Stimulated activated CD8-positive, alpha-beta memory T cell treated with anti-CD3 and anti-CD28 coated beads, Interleukin-12 subunit alpha, Interleukin-12 subunit beta, amount 100 ng/mL, for 1 hour (primary cell): Measurements from ENCODE around the gene FIGNL1.
A peak's percentile ranks its signal among the peaks of the same experiment; 100 is the strongest.

Experiments used
- DNase-seq: peaks from one replicate; pipeline ENCODE4 v3.0.0-alpha.2; 2020; ENCODE audit warnings: low read depth

FIGNL1 gene

GRCh38 chr7:50426280-50427045 is 23.7 kb downstream of the FIGNL1 start:
- DNase-seq: no peak

DNA sequence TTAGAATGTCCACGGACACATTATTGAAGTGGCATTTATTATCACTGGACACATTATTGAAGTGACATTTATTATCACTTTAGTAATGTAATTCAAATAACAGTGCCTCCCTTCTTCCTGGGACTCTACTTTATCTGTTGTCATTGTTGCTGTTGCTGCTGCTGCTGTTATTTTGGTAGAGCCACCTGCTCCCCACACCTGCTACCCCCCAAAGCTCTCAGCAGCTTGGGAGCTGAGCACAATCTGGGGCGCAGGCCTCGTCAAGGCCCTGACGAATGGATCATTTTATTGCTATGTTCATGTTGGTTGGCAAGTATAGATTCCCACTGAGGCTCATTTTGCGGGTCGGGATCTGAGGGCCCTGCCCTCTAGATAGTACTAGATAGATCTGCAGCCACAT is 24.8 kb downstream of the FIGNL1 start:
- DNase-seq: no peak

GRCh38 chr7:50423860-50424259 is 26.3 kb downstream of the FIGNL1 start:
- DNase-seq: no peak

DNA sequence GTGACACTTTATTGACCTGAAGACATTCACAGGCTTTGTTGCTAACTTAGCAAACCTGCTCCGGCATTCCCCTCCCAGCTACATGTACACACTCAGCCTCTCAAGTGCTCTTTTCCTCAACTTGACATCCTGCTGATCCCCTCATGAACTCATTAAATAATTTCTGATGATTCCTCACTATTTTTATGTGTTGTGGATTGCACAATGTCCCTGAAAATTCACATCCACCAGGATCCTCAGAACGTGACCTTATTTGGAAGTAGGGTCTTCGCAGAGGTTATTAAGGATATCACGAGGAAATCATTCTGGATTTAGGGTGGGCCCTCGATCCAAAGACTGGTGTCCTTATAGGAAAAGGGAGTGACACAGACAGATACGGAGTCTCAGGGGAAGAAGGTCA is 27.3 kb downstream of the FIGNL1 start:
- no peak for DNase-seq

DNA sequence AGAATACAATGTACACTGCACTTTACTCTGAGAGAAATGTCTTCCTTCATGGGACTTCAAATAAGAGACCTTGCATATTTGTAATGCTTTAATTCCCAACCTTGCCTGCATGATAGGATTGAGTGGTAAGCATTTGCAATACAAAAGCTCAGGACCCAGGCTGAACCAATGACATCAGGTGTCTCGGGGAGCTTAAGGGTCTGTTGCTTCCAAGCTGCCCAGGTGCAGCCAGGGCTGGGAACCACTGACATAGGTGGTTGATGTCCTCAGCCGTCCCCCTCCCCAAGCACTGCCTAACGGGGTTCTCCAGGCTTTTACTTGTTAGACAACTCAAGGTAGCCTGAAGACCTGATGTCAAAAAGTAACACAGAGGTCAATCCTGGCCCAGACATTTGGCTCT is 29.1 kb downstream of the FIGNL1 start:
- no peak for DNase-seq

DNA sequence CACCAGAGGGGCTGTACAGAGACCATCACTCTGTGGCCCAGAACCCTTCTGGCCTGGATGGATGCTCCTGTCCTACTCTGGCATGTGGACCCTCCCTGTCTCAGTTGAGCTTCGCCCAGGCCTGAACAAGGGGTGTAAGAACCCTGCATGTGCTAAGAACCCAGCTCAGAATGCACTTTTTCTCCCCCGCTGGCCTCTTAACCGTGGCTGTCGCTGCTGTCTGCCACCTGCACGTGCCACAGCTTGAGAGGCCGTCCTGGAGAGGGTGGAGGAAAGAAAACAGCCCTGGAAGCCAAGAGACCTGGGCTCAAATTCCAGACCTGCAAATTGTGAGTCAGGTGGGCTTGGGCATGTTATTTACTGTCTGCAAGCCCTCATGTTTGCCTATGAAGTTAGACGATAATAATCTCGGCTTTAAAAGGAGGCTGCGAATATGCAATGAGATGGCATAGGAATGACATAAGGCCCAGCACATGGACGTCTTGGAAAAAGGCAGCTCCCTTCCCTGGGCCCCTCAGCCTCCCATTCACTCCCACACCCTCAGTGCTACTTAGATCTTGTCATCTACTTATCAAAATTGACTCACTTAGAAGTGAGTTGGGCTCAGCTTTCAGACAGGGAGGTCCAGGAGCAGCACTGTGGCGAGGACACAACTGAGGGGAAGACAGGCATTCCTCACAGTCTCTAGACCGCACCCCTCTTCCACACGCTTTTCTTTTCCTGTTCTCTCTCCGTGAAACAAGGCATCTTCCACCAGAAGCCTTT is 31.4 kb downstream of the FIGNL1 start:
- DNase-seq: no peak

DNA sequence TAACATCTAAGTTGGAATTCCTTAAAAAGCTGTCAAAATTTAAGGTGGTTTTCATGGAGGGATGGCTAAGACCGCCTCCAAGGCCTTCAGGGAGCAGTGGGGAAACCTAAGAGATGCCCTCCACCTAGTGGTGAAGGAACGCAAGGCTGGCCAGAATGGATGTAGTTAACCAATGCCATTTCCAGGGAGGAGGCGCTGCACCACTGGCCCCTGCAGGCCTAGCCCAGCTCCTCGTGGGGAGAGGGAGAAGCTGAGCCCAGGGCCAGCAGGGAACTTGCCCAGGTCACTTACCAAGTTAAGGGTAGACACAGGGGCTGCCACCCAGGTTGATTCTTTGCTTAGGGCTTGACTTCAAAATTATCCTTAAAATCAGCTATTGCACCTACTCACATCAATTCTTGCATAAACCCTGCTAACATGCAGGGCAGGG is 32.0 kb downstream of the FIGNL1 start:
- peak; percentile 54 for DNase-seq

- no peak for DNase-seq
These were observed 33.5 kb downstream of the FIGNL1 start for GRCh38 chr7:50416527-50417182.

DNA sequence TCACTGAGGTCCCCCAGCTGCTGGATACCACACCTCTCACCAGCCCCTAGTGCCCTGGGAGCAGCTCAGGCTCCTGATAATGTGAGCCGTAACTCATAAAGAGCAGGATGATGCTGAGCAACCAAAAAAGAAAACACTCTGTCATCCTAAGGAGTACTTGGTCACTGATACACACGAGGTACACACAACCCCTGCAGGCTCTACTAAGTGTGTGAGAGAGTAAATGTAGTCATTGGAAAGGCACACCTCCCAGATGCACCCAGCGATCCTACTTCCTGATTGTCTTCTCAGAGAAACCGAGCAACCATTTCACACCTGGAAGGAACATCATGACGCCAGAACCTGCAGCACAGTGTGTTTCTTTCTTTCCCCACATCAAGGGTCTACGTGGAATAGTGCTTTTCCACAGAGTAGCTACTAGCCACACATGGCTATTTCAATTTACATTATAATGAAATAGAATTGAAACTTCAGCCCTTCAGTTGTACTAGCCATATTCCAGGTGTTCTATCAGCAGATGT is 34.2 kb downstream of the FIGNL1 start:
- DNase-seq: no peak

- DNase-seq: no peak
These were observed 36.6 kb downstream of the FIGNL1 start for GRCh38 chr7:50413561-50413960.

DNA sequence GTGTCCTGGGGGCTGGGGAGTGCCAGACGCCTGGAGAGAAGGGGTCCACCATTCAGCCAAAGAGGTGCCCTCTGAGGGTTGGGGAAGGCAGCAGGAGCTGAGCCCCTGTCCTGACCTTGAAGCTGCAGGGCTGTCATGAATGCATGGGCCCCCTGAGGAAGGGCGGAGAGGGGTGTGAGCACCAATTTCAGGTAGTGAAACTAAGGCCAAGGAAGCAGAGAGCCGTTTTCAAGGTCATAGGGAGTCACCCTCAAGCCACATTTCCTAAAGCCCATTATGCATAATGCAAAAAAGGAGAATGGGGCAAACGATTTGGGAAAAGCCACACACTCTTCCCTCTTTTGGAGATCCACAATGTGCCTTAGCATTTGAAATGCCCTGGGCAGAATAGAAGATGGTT is 37.2 kb downstream of the FIGNL1 start:
- no peak for DNase-seq

DNA sequence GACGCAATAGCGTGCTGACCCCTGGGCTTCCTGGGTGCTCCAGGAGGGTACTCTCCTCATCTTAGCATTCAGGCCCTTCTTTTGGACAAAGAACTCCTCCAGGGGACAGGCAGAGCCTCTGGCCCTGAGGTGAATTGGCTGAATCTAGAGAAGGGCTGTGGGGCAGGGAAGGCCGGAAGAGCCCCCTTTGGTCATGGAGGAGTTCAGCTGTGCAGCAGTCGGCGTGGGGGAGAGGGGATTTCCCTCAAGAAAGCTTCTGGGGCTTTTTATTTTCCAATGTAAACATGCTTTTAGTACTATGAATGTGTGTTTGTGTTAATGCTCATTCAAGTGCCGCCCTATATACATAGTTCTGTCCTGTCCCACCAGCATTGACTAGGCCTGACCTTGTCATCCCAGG is 38.8 kb downstream of the FIGNL1 start:
- no peak for DNase-seq

DNA sequence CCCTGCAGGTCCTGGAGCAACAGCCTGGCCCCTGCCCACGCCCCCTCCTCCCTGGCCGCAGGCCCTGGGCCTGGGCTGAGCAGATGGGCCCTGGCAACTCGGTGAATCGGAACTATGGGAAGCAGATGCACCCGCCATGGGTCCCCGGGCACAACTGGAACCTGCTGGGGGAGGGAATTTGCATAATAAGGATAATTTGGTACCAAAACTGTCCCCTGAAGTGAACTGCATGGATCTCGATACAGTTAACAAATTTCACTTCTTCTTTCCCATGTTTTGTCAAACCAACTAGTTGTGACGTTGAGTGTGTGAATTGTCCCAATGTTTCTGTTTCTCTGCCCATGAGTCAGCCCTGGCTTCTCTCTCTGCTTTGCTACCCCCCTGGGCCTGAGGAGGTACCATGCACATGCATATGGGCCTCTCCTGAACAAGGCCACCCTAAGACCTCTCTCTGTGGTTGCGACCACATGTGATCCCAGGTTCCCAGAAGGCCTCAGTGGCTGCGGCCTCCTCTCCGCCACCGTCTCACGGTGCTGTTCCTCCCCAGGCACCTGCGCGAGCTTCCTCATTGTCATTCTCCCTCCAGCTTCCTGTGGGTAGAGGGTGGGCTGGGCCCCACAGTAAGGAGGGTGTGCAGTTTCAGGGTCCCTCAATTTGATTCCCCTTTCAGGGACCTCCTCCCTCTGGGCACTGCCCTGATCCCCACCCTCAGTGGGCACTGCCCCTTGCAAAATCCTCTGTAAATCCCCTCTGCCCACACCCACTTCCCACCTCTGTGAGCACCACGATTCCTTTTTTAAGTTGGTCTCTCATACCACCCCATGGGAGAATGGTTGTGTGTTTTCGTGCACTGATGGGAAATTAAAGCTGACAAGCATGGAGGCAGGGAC is 40.0 kb downstream of the FIGNL1 start:
- no peak for DNase-seq

- DNase-seq: no peak
These were observed 43.2 kb downstream of the FIGNL1 start for GRCh38 chr7:50406935-50407334.

- no peak for DNase-seq
These were observed 44.9 kb downstream of the FIGNL1 start for GRCh38 chr7:50405221-50405620.

GRCh38 chr7:50404392-50404791 is 45.8 kb downstream of the FIGNL1 start:
- DNase-seq: no peak

- DNase-seq: no peak
These were observed 50.0 kb downstream of the FIGNL1 start for GRCh38 chr7:50400114-50400513.

DNA sequence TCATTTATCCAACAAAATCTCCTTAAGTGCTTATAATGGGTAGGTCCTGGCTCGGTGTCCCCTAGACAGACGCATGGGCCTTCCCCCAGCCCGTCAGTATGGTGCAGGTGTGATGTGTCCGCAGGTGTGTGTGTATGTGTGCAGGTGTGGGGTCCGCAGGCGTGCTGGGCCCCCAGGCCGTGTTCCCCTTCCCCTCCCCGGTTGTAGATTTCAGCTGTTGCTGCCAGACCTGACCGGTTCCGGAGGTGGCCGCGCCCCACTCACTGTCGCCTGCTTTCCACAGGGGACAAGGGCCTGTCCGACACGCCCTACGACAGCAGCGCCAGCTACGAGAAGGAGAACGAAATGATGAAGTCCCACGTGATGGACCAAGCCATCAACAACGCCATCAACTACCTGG is 50.5 kb downstream of the FIGNL1 start:
- DNase-seq: no peak

DNA sequence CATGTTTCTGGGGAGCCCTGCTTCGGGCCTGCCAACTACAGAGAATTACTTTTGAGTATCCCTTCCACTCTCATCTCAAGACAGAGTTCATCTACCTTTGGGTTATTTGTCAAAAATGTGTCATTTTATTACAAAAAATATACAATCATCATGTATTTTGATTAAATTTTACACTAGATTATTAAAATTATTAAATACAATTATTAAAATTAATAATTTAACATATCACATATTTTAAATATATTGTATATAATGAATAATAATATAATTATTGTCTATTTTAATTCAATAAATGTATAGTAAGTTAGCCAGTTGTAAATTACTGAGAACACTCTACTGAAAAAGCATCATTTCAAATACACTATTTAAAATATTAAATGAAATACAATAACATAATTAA is 50.9 kb downstream of the FIGNL1 start:
- DNase-seq: no peak

DNA sequence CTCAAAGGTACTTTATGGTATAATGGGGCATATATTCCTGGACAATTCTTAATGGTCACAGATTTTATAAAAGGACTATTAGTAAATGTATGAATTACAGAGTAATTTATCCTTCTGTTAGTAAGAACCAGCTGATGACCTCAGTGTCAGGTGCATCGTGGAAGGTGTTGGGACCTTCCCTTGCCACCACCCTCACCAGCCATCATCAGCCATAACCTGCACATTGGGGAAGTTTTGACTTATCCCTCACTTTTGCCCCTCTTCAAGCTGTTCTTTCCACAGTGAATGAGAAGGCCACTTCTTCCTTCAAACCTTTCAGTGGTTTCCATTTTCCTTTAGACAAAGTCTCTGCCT is 52.2 kb downstream of the FIGNL1 start:
- no peak for DNase-seq

DNA sequence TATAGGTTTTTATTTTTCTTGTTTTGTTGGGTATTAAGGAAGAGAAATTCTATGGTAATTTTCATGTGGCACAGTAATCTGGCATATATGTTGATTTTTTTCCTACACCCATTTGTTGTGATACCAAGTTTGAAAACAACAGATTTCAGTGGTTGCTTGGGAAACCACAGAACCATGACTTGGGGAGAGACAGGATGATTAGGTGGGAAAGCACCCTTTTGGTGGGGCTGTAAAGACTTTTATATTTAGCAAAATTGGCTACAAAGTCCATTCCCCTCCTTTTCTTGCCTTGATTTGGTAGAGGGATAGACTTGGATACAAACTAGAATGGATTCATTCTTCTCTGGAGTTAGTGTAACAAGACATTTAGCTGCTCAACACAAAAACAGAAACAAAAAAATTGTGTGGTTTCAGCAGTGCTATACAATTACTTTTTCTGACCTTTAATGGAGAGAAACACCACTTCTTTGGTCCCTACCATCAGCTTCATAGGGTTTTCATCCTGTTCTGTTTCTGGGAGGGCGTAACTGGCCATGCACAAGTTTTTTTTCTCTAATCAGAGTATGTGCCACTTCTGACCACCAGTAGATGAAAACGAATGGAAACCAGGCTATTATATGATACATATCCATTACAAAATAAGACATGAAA is 52.7 kb downstream of the FIGNL1 start:
- DNase-seq: peak; percentile 20
